LNCaP clone FGC (cell line): ENCODE measurements around the gene PTPRH.

Experiments used
- DNase-seq: peaks from one replicate; pipeline ENCODE4 v3.0.0-alpha.2; 2011; ENCODE audit warnings: low read depth
- H3K4me3 ChIP-seq: 2 replicates; pipeline ENCODE4 v1.5.1; 2011; ENCODE audit warnings: mild to moderate bottlenecking, low read depth, low read length, control low read depth
- CTCF ChIP-seq: IDR thresholded peaks from 2 replicates; pipeline ENCODE4 v1.5.1; 2012; ENCODE audit warnings: mild to moderate bottlenecking; ENCODE audit not compliant: control insufficient read depth, insufficient read depth; ENCODE audit errors: extremely low read depth

PTPRH gene

GRCh38 chr19:55160986-55161365, 48.3 kb downstream of the PTPRH start:
- TF ChIP-seq CTCF: no peak
- no peak overlapping the region for H3K4me3 ChIP-seq
- no peak for DNase-seq

- no peak overlapping the region for H3K4me3 ChIP-seq
- peak; percentile 98 for TF ChIP-seq CTCF
- DNase-seq: peak; percentile 69
Measured at GRCh38 chr19:55160128-55160985, 48.9 kb downstream of the PTPRH start.

- DNase-seq: no peak
- no peak for TF ChIP-seq CTCF
Measured at GRCh38 chr19:55158848-55159749, 50.2 kb downstream of the PTPRH start.

GRCh38 chr19:55158423-55158822, 50.9 kb downstream of the PTPRH start:
- no peak overlapping the region for H3K4me3 ChIP-seq
- no peak for DNase-seq
- TF ChIP-seq CTCF: no peak

More at GRCh38 chr19:55158848-55159749, 50.2 kb downstream of the PTPRH start:
- no peak overlapping the region for H3K4me3 ChIP-seq

GRCh38 chr19:55157064-55157908, 52.0 kb downstream of the PTPRH start, which contains the start of gene TNNI3:
TNNI3 (minus strand) TSS chr19:55157732; CDS start chr19:55157589, 143 bp downstream.
- no peak for TF ChIP-seq CTCF
- no peak within 1 kb of the TSS for H3K4me3 ChIP-seq
- DNase-seq: no peak
